ENCODE data around the gene MEOX1. TPM values are rescaled to one million over a fixed set of nuclear protein-coding genes. Genes with fewer than 3 reads are reported as not detected.
A peak's percentile ranks its signal among the peaks of the same experiment; 100 is the strongest.

The MEOX1 gene
- total and polyA plus RNA-seq, 2 of the 13 experiments (the other 11 are each of a cell fraction or from before 2014, with no cell fraction given) = not detected

- intact Hi-C loops (cut with micrococcal nuclease; ENCODE audit: unreplicated experiment) = no loop called here
- peak overlapping the region; percentile 35 for H2AFZ ChIP-seq (ENCODE audit: low read length)
- CTCF ChIA-PET (ENCODE audit: low intra/inter-chr PET ratio, low total read pairs) = no interaction called here
These were observed 18.7 kb upstream of the MEOX1 start for GRCh38 chr17:43680461-43680860.

GRCh38 chr17:43679911-43680310 lies 18.2 kb upstream of the MEOX1 start:
- Histone ChIP-seq H3K4me3 (replicated peaks in 1 of 3; ENCODE audit: insufficient read depth in 1 of 3, low read depth in 2 of 3, low read length in 3 of 3) (no peak overlapping the region; a peak in 1 of 6 replicates), H3K27me3 (ENCODE audit: control insufficient read depth in 1 of 2, insufficient read depth in 2 of 2, low read length in 2 of 2) (peaks cover 3 to 41% of the 10 kb centered on the region in 2 experiments; a peak in 4 of 5 replicates), H2AFZ (ENCODE audit: low read length) (no peak overlapping the region), H3K79me2 (ENCODE audit: insufficient read depth, low read length) (no peaks in the 10 kb centered on the region), H3K9me3 (ENCODE audit: low read length) (no peaks in the 10 kb centered on the region), H3K4me1 (ENCODE audit: insufficient read depth, low read length) (peaks cover 82% of the 10 kb centered on the region), H3K36me3 (replicated peaks in 1 of 2; ENCODE audit: control insufficient read depth in 1 of 2, insufficient read depth in 2 of 2, low read length in 2 of 2) (no peaks in the 10 kb centered on the region), H3K9ac (ENCODE audit: insufficient read depth, low read depth, low read length) (no peak overlapping the region), H3K4me2 (ENCODE audit: low read depth, low read length) (peak overlapping the region; percentile 57), H4K20me1 (ENCODE audit: insufficient read depth, low read length) (no peaks in the 10 kb centered on the region), H3K27ac (ENCODE audit: extremely low read length, insufficient read depth, low read length) (no peak overlapping the region)
- no TSS peak for BruUV-seq (replicated peaks)
- FAIRE-seq = no peak
- ChIA-PET CTCF (ENCODE audit: low intra/inter-chr PET ratio, low total read pairs) (no interaction called here), POLR2A (interaction anchor here (1.2 to 1.6 kb wide), 3 partner anchors 103 to 154 kb away, joined by 3 to 4 read pairs (median 4); no protein-coding TSS in a partner anchor)
- 0 out of 2 replicates have a peak, but pooled peaks have one; percentile 18 for TF ChIP-seq ZNF687 (CRISPR knock-in tag; IDR thresholded peaks at IDR 0.05)
- TF ChIP-seq FOXP1 (IDR thresholded peaks at IDR 0.05) = no peak
- TF ChIP-seq FOXP1 (CRISPR knock-in tag; IDR thresholded peaks at IDR 0.05) = no peak
- no peak for TF ChIP-seq ZBTB42 (CRISPR knock-in tag; IDR thresholded peaks at IDR 0.05)
- in situ Hi-C loops (cut with HindIII; ENCODE audit: extremely low pct_ligation_motif_present, low pct_unique_long_range_greater_than_20kb) (no loop called here), intact Hi-C loops (cut with micrococcal nuclease; ENCODE audit: unreplicated experiment) (no loop called here)
- no peak for ATAC-seq
- no peak for DNase-seq (ENCODE audit: low spot score)
- WGBS (ENCODE audit: low lambda C conversion rate) = 32% methylated on average over 7 of the region's 8 CpGs

More at GRCh38 chr17:43680461-43680860, 18.7 kb upstream of the MEOX1 start:
- TF ChIP-seq CTCF (CRISPR knock-in tag; IDR thresholded peaks at IDR 0.05) = peak; percentile 35
- TF ChIP-seq ZNF552 (CRISPR knock-in tag; IDR thresholded peaks at IDR 0.05; ENCODE audit: borderline replicate concordance) = no peak
- TF ChIP-seq TEAD3 (CRISPR knock-in tag; optimal IDR thresholded peaks at IDR 0.05; ENCODE audit: borderline replicate concordance) = peak; percentile 31
- Histone ChIP-seq H3K4me2 (ENCODE audit: low read depth, low read length) (peak overlapping the region; percentile 57), H3K4me3 (replicated peaks in 1 of 3; ENCODE audit: insufficient read depth in 1 of 3, low read depth in 2 of 3, low read length in 3 of 3) (no peak overlapping the region), H3K9ac (ENCODE audit: insufficient read depth, low read depth, low read length) (no peak overlapping the region), H3K9me3 (ENCODE audit: low read length) (no peaks in the 10 kb centered on the region), H4K20me1 (ENCODE audit: insufficient read depth, low read length) (no peaks in the 10 kb centered on the region), H3K27ac (ENCODE audit: extremely low read length, insufficient read depth, low read length) (no peak overlapping the region), H3K27me3 (ENCODE audit: control insufficient read depth in 1 of 2, insufficient read depth in 2 of 2, low read length in 2 of 2) (peaks cover 3 to 41% of the 10 kb centered on the region in 2 experiments; a peak in 4 of 5 replicates), H3K79me2 (ENCODE audit: insufficient read depth, low read length) (no peaks in the 10 kb centered on the region), H3K36me3 (replicated peaks in 1 of 2; ENCODE audit: control insufficient read depth in 1 of 2, insufficient read depth in 2 of 2, low read length in 2 of 2) (no peaks in the 10 kb centered on the region), H3K4me1 (ENCODE audit: insufficient read depth, low read length) (peaks cover 82% of the 10 kb centered on the region)
- FAIRE-seq (no peak), ATAC-seq (no peak), DNase-seq (ENCODE audit: low spot score) (no peak)
- BruUV-seq (replicated peaks) = no TSS peak
- POLR2A ChIA-PET = interaction anchor here (1.2 to 1.6 kb wide), 3 partner anchors 104 to 155 kb away, joined by 3 to 4 read pairs (median 4); no protein-coding TSS in a partner anchor
- in situ Hi-C loops (cut with HindIII; ENCODE audit: extremely low pct_ligation_motif_present, low pct_unique_long_range_greater_than_20kb) = no loop called here
- WGBS (ENCODE audit: low lambda C conversion rate) = 38% methylated on average over 10 of the region's 10 CpGs
